HG02938 (cell line): ENCODE data around the gene KLC1.
"Not testable (repeated sequence)": the region's sequence is repeated elsewhere in the genome, so short reads cannot be mapped to it uniquely, and the experiment has no call there.

Experiments used
- ATAC-seq: cut with Tn5 transposase; IDR thresholded peaks from one replicate; pipeline ENCODE4 v1.9.1; 2021; ENCODE audit warnings: mild to moderate bottlenecking, moderate library complexity; ENCODE audit not compliant: unreplicated experiment

The KLC1 gene

GRCh38 chr14:103688906-103689902, 60.2 kb downstream of the KLC1 start:
- ATAC-seq: no peak

GRCh38 chr14:103690332-103690731, 61.3 kb downstream of the KLC1 start:
- no peak for ATAC-seq

GRCh38 chr14:103691655-103692054, 62.6 kb downstream of the KLC1 start:
- not testable (repeated sequence) for ATAC-seq

- no peak for ATAC-seq
These were observed 63.1 kb downstream of the KLC1 start for GRCh38 chr14:103692159-103692558.

- no peak for ATAC-seq
These were observed 63.9 kb downstream of the KLC1 start for GRCh38 chr14:103692871-103693270.

GRCh38 chr14:103693515-103693914, 64.5 kb downstream of the KLC1 start:
- no peak for ATAC-seq

GRCh38 chr14:103694572-103695026, 65.6 kb downstream of the KLC1 start:
- no peak for ATAC-seq

GRCh38 chr14:103695296-103696069, 66.5 kb downstream of the KLC1 start:
- ATAC-seq: no peak

- ATAC-seq: no peak
These were observed 67.0 kb downstream of the KLC1 start for GRCh38 chr14:103696070-103696402.

GRCh38 chr14:103696466-103697071, 67.6 kb downstream of the KLC1 start:
- ATAC-seq: no peak

GRCh38 chr14:103697206-103697602, 68.2 kb downstream of the KLC1 start:
- no peak for ATAC-seq

- ATAC-seq: no peak
These were observed 68.8 kb downstream of the KLC1 start for GRCh38 chr14:103697603-103698379.

GRCh38 chr14:103698380-103699260, 69.6 kb downstream of the KLC1 start:
- no peak for ATAC-seq

- ATAC-seq: no peak
These were observed 70.2 kb downstream of the KLC1 start for GRCh38 chr14:103699261-103699661.

GRCh38 chr14:103699901-103700752, 71.1 kb downstream of the KLC1 start:
- ATAC-seq: no peak

- ATAC-seq: no peak
These were observed 71.9 kb downstream of the KLC1 start for GRCh38 chr14:103700753-103701490.

GRCh38 chr14:103702095-103702494, 73.1 kb downstream of the KLC1 start:
- ATAC-seq: no peak
